Left lung (tissue), 10 donors: ENCODE results near the gene ZBTB20. TPM values are rescaled to one million over a fixed set of nuclear protein-coding genes. Genes with fewer than 3 reads are reported as not detected.
A peak's percentile ranks its signal among the peaks of the same experiment; 100 is the strongest.
"Not testable (repeated sequence)": the region's sequence is repeated elsewhere in the genome, so short reads cannot be mapped to it uniquely, and the experiment has no call there.

ENCODE experiments used
- ATAC-seq: fragments of 200-7000 bp; cut with Tn5 transposase; one replicate; pipeline ENCODE4 v1.9.1; 2020; ENCODE audit warnings: moderate library complexity
- DNase-seq, 4 donors: peaks; one replicate each; pipeline ENCODE4 v3.0.0-alpha.2; 2013 to 2020
- H3K27ac ChIP-seq, 2 donors: fragments of 200-600 bp; sonication (generic) in 1 of 2; one replicate each; pipeline versions ENCODE4 v1.5.0 to v1.8.0; 2020 to 2021
- H3K27me3 ChIP-seq, 2 donors: fragments of 200-600 bp; sonication (generic) in 1 of 2; one replicate each; pipeline versions ENCODE4 v1.5.0 to v1.8.0; 2020 to 2021
- H3K36me3 ChIP-seq, 2 donors: fragments of 200-600 bp; sonication (generic) in 1 of 2; one replicate each; pipeline versions ENCODE4 v1.5.0 to v1.8.0; 2020 to 2021
- H3K4me1 ChIP-seq, 2 donors: fragments of 200-600 bp; one replicate each; pipeline ENCODE4 v1.8.0; 2021
- H3K4me3 ChIP-seq, 2 donors: fragments of 200-600 bp; sonication (generic) in 1 of 2; one replicate each; pipeline versions ENCODE4 v1.5.0 to v1.8.0; 2020 to 2021; ENCODE audit warnings: mild to moderate bottlenecking in 1 of 2
- H3K9me3 ChIP-seq, 2 donors: fragments of 200-600 bp; sonication (generic) in 1 of 2; one replicate each; pipeline versions ENCODE4 v1.5.0 to v1.8.0; 2020 to 2021
- CTCF ChIP-seq, 2 donors: fragments of 200-600 bp; sonication (generic) in 1 of 2; IDR thresholded peaks; one replicate each; pipeline versions ENCODE4 v1.5.0 to v1.8.0; 2021; ENCODE audit warnings: antibody characterized with exemption in 2 of 2
- intact Hi-C, 2 donors: fragments of 100-400 bp; cut with DNase I; formaldehyde crosslinking; loops; one replicate each; pipeline versions ENCODE4 v1.11.2 to v1.14.2; 2022
- polyA plus RNA-seq, 6 donors: library from polyadenylated mRNA; unstranded; fragments of 120-200 nt; gene quantifications; one replicate each; pipeline ENCODE4 v1.2.1, GENCODE V29; 2013; ENCODE audit not compliant: insufficient read length in 6 of 6
- total RNA-seq, 2 donors: library from RNA; stranded (reverse); fragmentation: NEBNext Ultra II Directional; extraction: Animal tissue kit (Norgen Biotek cat#: 25700); gene quantifications; one replicate each; pipeline ENCODE4 v1.2.1, GENCODE V29; 2021
- donor health status: DM: no; HTN: yes; CAD: no.
- donor health status: DM: no; HTN: no; CAD: no.

ZBTB20 gene
- total and polyA plus RNA-seq, 8 donors, result 1.1 to 63.5 (median 6.0) TPM

GRCh38 chr3:114829783-114830182, 317.3 kb downstream of the ZBTB20 start:
- Histone ChIP-seq H3K27ac (no peak overlapping the region), H3K27me3 (no peaks in the 10 kb centered on the region), H3K9me3 (no peaks in the 10 kb centered on the region), H3K4me3 (no peak overlapping the region), H3K4me1 (no peaks in the 10 kb centered on the region), H3K36me3 (no peaks in the 10 kb centered on the region)
- TF ChIP-seq CTCF (IDR thresholded peaks at IDR 0.05), result no peak
- intact Hi-C loops, result loop anchor here in 1 of 2 donors (10.0 kb wide), 1 partner anchor 265 kb away; no protein-coding TSS in a partner anchor
- no peak for DNase-seq
- no peak for ATAC-seq

- Histone ChIP-seq H3K27me3 (no peaks in the 10 kb centered on the region), H3K36me3 (no peaks in the 10 kb centered on the region), H3K27ac (no peak overlapping the region), H3K9me3 (no peaks in the 10 kb centered on the region), H3K4me3 (no peak overlapping the region), H3K4me1 (no peaks in the 10 kb centered on the region)
- TF ChIP-seq CTCF (IDR thresholded peaks at IDR 0.05), result peak; percentile 43 to 46
- intact Hi-C loops, result no loop called here
- DNase-seq (peak in 1 of 4 donors; percentile 16), ATAC-seq (peak; percentile 77)
Observed at GRCh38 chr3:114827495-114827894, 319.6 kb downstream of the ZBTB20 start.

GRCh38 chr3:114824014-114824413, 323.1 kb downstream of the ZBTB20 start:
- no peak overlapping the region for H3K4me3 ChIP-seq
- no peaks in the 10 kb centered on the region for H3K36me3 ChIP-seq
- no peaks in the 10 kb centered on the region for H3K9me3 ChIP-seq
- DNase-seq (no peak), ATAC-seq (no peak)
- TF ChIP-seq CTCF (IDR thresholded peaks at IDR 0.05), result no peak
- H3K4me1 ChIP-seq, result no peaks in the 10 kb centered on the region
- H3K27ac ChIP-seq, result no peak overlapping the region
- intact Hi-C loops, result no loop called here
- no peaks in the 10 kb centered on the region for H3K27me3 ChIP-seq

- H3K4me3 ChIP-seq, result no peak overlapping the region
- DNase-seq (no peak), ATAC-seq (no peak)
- no peaks in the 10 kb centered on the region for H3K36me3 ChIP-seq
- no peaks in the 10 kb centered on the region for H3K27me3 ChIP-seq
- intact Hi-C loops, result no loop called here
- no peak overlapping the region for H3K27ac ChIP-seq
- no peak for TF ChIP-seq CTCF (IDR thresholded peaks at IDR 0.05)
- no peaks in the 10 kb centered on the region for H3K4me1 ChIP-seq
- H3K9me3 ChIP-seq, result no peaks in the 10 kb centered on the region
Observed at GRCh38 chr3:114823061-114823460, 324.0 kb downstream of the ZBTB20 start.

- intact Hi-C loops, result no loop called here
- H3K9me3 ChIP-seq, result peaks cover 0 to 3% of the 10 kb centered on the region in 2 donors
- no peak overlapping the region for H3K27ac ChIP-seq
- TF ChIP-seq CTCF (IDR thresholded peaks at IDR 0.05), result no peak
- no peaks in the 10 kb centered on the region for H3K27me3 ChIP-seq
- H3K4me1 ChIP-seq, result no peaks in the 10 kb centered on the region
- H3K4me3 ChIP-seq, result no peak overlapping the region
- ATAC-seq (no peak), DNase-seq (no peak)
- H3K36me3 ChIP-seq, result no peaks in the 10 kb centered on the region
Observed at GRCh38 chr3:114816052-114816451, 331.0 kb downstream of the ZBTB20 start.

GRCh38 chr3:114812541-114813238, 334.4 kb downstream of the ZBTB20 start:
- H3K27ac ChIP-seq, ATAC-seq, H3K4me3 ChIP-seq, H3K4me1 ChIP-seq, H3K27me3 ChIP-seq, intact Hi-C loops, H3K36me3 ChIP-seq, H3K9me3 ChIP-seq: not testable (repeated sequence)
- peak in 1 of 4 donors; percentile 57 for DNase-seq
